GM23338 (cell line): Measurements from ENCODE around the gene MAP3K14.

ENCODE experiments used
- CREB1 ChIP-seq: fragments of 250-450 bp; sonication (Bioruptor Pico); IDR thresholded peaks from 2 replicates; pipeline ENCODE4 v1.5.0; 2020; ENCODE audit warnings: low read depth, mild to moderate bottlenecking, moderate library complexity
- EZH2 ChIP-seq: fragments of 200-600 bp; sonication (generic); IDR thresholded peaks from one replicate; pipeline ENCODE4 v1.8.0; 2017; ENCODE audit warnings: antibody characterized with exemption, mild to moderate bottlenecking, low read depth; ENCODE audit not compliant: unreplicated experiment
- EZH2phosphoT487 ChIP-seq: fragments of 200-600 bp; sonication (generic); IDR thresholded peaks from one replicate; pipeline ENCODE4 v1.8.1; 2018; ENCODE audit warnings: antibody characterized with exemption; ENCODE audit not compliant: unreplicated experiment
- JUNB ChIP-seq: IDR thresholded peaks from one replicate; pipeline ENCODE4 v1.6.1; 2016; ENCODE audit warnings: antibody characterized with exemption; ENCODE audit not compliant: unreplicated experiment
- NANOG ChIP-seq: IDR thresholded peaks from 2 replicates; pipeline ENCODE4 v1.6.1; 2016; ENCODE audit warnings: antibody characterized with exemption, borderline replicate concordance
- POLR2AphosphoS5 ChIP-seq: IDR thresholded peaks from 2 replicates; pipeline ENCODE4 v1.6.1; 2016; ENCODE audit warnings: antibody characterized with exemption, low read depth
- STAT1 ChIP-seq: IDR thresholded peaks from one replicate; pipeline ENCODE4 v1.6.1; 2016; ENCODE audit warnings: antibody characterized with exemption; ENCODE audit not compliant: unreplicated experiment
- ZNF114 ChIP-seq: fragments of 250-450 bp; sonication (Bioruptor Pico); IDR thresholded peaks from 2 replicates; pipeline ENCODE4 v1.5.0; 2020; ENCODE audit warnings: mild to moderate bottlenecking, moderate library complexity
- ZNF331 ChIP-seq: fragments of 250-450 bp; sonication (Bioruptor Pico); IDR thresholded peaks from 2 replicates; pipeline ENCODE4 v1.5.0; 2020; ENCODE audit warnings: low read depth, mild to moderate bottlenecking, moderate library complexity
- TF ChIP-seq, protein P1 (sequence below), 2 experiments: fragments of 200-600 bp in 1 of 2; sonication (generic) in 1 of 2; conservative IDR thresholded peaks; 2 replicates each; pipeline versions ENCODE4 v1.5.1 to v1.6.1; 2016 to 2017; ENCODE audit warnings: antibody characterized with exemption in 2 of 2, low read depth in 2 of 2, mild to moderate bottlenecking in 2 of 2, moderate library complexity in 1 of 2
- TF ChIP-seq, protein P2 (sequence below): fragments of 250-450 bp; sonication (Bioruptor Pico); IDR thresholded peaks from 2 replicates; pipeline ENCODE4 v1.5.0; 2020; ENCODE audit warnings: mild to moderate bottlenecking, moderate library complexity
- TF ChIP-seq, protein P3 (sequence below): IDR thresholded peaks from one replicate; pipeline ENCODE4 v1.6.1; 2018; ENCODE audit warnings: antibody characterized with exemption; ENCODE audit not compliant: unreplicated experiment

DNA sequence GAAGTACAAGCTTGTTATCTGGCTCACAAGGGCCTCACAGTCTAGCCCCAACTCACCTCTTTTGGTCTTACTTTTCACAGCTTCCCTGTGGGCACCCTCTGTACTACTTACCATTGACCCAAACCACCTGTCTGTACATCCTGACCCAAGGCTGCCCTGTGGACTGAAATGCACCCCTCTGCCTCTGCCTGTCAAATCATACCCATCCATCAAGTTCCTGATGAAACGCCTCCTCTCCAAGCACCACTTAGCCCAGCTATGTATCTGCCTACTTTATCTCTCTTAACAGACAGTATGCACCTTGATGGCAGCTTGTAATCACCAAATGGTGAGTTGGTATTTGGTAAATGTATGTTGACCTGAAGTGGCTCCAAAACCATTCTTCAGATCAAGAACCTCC lies 7.5 kb upstream of the MAP3K14 start:
- TF ChIP-seq POLR2AphosphoS5, result no peak
- TF ChIP-seq, protein P1, sequence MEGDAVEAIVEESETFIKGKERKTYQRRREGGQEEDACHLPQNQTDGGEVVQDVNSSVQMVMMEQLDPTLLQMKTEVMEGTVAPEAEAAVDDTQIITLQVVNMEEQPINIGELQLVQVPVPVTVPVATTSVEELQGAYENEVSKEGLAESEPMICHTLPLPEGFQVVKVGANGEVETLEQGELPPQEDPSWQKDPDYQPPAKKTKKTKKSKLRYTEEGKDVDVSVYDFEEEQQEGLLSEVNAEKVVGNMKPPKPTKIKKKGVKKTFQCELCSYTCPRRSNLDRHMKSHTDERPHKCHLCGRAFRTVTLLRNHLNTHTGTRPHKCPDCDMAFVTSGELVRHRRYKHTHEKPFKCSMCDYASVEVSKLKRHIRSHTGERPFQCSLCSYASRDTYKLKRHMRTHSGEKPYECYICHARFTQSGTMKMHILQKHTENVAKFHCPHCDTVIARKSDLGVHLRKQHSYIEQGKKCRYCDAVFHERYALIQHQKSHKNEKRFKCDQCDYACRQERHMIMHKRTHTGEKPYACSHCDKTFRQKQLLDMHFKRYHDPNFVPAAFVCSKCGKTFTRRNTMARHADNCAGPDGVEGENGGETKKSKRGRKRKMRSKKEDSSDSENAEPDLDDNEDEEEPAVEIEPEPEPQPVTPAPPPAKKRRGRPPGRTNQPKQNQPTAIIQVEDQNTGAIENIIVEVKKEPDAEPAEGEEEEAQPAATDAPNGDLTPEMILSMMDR (conservative IDR thresholded peaks at IDR 0.05; ENCODE audit: low read depth in 2 of 2), result no peak
- TF ChIP-seq EZH2, result no peak
- TF ChIP-seq ZNF114, result no peak
- TF ChIP-seq EZH2phosphoT487, result no peak
- TF ChIP-seq JUNB, result no peak
- TF ChIP-seq, protein P2, sequence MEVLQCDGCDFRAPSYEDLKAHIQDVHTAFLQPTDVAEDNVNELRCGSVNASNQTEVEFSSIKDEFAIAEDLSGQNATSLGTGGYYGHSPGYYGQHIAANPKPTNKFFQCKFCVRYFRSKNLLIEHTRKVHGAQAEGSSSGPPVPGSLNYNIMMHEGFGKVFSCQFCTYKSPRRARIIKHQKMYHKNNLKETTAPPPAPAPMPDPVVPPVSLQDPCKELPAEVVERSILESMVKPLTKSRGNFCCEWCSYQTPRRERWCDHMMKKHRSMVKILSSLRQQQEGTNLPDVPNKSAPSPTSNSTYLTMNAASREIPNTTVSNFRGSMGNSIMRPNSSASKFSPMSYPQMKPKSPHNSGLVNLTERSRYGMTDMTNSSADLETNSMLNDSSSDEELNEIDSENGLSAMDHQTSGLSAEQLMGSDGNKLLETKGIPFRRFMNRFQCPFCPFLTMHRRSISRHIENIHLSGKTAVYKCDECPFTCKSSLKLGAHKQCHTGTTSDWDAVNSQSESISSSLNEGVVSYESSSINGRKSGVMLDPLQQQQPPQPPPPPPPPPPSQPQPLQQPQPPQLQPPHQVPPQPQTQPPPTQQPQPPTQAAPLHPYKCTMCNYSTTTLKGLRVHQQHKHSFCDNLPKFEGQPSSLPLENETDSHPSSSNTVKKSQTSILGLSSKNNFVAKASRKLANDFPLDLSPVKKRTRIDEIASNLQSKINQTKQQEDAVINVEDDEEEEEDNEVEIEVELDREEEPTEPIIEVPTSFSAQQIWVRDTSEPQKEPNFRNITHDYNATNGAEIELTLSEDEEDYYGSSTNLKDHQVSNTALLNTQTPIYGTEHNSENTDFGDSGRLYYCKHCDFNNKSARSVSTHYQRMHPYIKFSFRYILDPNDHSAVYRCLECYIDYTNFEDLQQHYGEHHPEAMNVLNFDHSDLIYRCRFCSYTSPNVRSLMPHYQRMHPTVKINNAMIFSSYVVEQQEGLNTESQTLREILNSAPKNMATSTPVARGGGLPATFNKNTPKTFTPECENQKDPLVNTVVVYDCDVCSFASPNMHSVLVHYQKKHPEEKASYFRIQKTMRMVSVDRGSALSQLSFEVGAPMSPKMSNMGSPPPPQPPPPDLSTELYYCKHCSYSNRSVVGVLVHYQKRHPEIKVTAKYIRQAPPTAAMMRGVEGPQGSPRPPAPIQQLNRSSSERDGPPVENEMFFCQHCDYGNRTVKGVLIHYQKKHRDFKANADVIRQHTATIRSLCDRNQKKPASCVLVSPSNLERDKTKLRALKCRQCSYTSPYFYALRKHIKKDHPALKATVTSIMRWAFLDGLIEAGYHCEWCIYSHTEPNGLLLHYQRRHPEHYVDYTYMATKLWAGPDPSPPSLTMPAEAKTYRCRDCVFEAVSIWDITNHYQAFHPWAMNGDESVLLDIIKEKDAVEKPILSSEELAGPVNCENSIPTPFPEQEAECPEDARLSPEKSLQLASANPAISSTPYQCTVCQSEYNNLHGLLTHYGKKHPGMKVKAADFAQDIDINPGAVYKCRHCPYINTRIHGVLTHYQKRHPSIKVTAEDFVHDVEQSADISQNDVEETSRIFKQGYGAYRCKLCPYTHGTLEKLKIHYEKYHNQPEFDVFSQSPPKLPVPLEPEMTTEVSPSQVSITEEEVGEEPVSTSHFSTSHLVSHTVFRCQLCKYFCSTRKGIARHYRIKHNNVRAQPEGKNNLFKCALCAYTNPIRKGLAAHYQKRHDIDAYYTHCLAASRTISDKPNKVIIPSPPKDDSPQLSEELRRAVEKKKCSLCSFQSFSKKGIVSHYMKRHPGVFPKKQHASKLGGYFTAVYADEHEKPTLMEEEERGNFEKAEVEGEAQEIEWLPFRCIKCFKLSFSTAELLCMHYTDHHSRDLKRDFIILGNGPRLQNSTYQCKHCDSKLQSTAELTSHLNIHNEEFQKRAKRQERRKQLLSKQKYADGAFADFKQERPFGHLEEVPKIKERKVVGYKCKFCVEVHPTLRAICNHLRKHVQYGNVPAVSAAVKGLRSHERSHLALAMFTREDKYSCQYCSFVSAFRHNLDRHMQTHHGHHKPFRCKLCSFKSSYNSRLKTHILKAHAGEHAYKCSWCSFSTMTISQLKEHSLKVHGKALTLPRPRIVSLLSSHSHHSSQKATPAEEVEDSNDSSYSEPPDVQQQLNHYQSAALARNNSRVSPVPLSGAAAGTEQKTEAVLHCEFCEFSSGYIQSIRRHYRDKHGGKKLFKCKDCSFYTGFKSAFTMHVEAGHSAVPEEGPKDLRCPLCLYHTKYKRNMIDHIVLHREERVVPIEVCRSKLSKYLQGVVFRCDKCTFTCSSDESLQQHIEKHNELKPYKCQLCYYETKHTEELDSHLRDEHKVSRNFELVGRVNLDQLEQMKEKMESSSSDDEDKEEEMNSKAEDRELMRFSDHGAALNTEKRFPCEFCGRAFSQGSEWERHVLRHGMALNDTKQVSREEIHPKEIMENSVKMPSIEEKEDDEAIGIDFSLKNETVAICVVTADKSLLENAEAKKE (CRISPR knock-in tag), result no peak
- TF ChIP-seq, protein P3, sequence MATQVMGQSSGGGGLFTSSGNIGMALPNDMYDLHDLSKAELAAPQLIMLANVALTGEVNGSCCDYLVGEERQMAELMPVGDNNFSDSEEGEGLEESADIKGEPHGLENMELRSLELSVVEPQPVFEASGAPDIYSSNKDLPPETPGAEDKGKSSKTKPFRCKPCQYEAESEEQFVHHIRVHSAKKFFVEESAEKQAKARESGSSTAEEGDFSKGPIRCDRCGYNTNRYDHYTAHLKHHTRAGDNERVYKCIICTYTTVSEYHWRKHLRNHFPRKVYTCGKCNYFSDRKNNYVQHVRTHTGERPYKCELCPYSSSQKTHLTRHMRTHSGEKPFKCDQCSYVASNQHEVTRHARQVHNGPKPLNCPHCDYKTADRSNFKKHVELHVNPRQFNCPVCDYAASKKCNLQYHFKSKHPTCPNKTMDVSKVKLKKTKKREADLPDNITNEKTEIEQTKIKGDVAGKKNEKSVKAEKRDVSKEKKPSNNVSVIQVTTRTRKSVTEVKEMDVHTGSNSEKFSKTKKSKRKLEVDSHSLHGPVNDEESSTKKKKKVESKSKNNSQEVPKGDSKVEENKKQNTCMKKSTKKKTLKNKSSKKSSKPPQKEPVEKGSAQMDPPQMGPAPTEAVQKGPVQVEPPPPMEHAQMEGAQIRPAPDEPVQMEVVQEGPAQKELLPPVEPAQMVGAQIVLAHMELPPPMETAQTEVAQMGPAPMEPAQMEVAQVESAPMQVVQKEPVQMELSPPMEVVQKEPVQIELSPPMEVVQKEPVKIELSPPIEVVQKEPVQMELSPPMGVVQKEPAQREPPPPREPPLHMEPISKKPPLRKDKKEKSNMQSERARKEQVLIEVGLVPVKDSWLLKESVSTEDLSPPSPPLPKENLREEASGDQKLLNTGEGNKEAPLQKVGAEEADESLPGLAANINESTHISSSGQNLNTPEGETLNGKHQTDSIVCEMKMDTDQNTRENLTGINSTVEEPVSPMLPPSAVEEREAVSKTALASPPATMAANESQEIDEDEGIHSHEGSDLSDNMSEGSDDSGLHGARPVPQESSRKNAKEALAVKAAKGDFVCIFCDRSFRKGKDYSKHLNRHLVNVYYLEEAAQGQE, result no peak
- TF ChIP-seq CREB1, result no peak
- TF ChIP-seq ZNF331 (CRISPR knock-in tag), result no peak
- no peak for TF ChIP-seq STAT1
- no peak for TF ChIP-seq NANOG
